ENCODE measurements around the gene PSMD14.

The PSMD14 gene

GRCh38 chr2:161283926-161284325, 24.3 kb upstream of the PSMD14 start:
- DNase-seq (ENCODE audit: insufficient read length, low spot score): no peak
- FAIRE-seq: no peak
- no peak for TF ChIP-seq CTCF (IDR thresholded peaks at IDR 0.05; ENCODE audit: insufficient read depth, missing control alignments)

GRCh38 chr2:161303535-161304050, 4.6 kb upstream of the PSMD14 start:
- TF ChIP-seq CTCF (IDR thresholded peaks at IDR 0.05; ENCODE audit: insufficient read depth, missing control alignments): no peak
- FAIRE-seq (no peak), DNase-seq (ENCODE audit: insufficient read length, low spot score) (no peak)

GRCh38 chr2:161306919-161307318, 1.3 kb upstream of the PSMD14 start:
- no peak for DNase-seq (ENCODE audit: insufficient read length, low spot score)
- peak; percentile 17 for TF ChIP-seq CTCF (IDR thresholded peaks at IDR 0.05; ENCODE audit: insufficient read depth, missing control alignments)
- FAIRE-seq: no peak

GRCh38 chr2:161307676-161308075, 549 bp upstream of the PSMD14 start:
- TF ChIP-seq CTCF (IDR thresholded peaks at IDR 0.05; ENCODE audit: insufficient read depth, missing control alignments): no peak
- no peak for DNase-seq (ENCODE audit: insufficient read length, low spot score)
- FAIRE-seq: no peak

GRCh38 chr2:161312996-161313395, 4.8 kb downstream of the PSMD14 start:
- FAIRE-seq: peak; percentile 35
- DNase-seq (ENCODE audit: insufficient read length, low spot score): no peak
- no peak for TF ChIP-seq CTCF (IDR thresholded peaks at IDR 0.05; ENCODE audit: insufficient read depth, missing control alignments)

GRCh38 chr2:161315380-161315779, 7.2 kb downstream of the PSMD14 start:
- no peak for FAIRE-seq
- no peak for DNase-seq (ENCODE audit: insufficient read length, low spot score)
- TF ChIP-seq CTCF (IDR thresholded peaks at IDR 0.05; ENCODE audit: insufficient read depth, missing control alignments): no peak

GRCh38 chr2:161316701-161317100, 8.5 kb downstream of the PSMD14 start:
- DNase-seq (ENCODE audit: insufficient read length, low spot score): no peak
- no peak for FAIRE-seq
- TF ChIP-seq CTCF (IDR thresholded peaks at IDR 0.05; ENCODE audit: insufficient read depth, missing control alignments): no peak
